ENCODE results near the gene STX1B.

The STX1B gene

DNA sequence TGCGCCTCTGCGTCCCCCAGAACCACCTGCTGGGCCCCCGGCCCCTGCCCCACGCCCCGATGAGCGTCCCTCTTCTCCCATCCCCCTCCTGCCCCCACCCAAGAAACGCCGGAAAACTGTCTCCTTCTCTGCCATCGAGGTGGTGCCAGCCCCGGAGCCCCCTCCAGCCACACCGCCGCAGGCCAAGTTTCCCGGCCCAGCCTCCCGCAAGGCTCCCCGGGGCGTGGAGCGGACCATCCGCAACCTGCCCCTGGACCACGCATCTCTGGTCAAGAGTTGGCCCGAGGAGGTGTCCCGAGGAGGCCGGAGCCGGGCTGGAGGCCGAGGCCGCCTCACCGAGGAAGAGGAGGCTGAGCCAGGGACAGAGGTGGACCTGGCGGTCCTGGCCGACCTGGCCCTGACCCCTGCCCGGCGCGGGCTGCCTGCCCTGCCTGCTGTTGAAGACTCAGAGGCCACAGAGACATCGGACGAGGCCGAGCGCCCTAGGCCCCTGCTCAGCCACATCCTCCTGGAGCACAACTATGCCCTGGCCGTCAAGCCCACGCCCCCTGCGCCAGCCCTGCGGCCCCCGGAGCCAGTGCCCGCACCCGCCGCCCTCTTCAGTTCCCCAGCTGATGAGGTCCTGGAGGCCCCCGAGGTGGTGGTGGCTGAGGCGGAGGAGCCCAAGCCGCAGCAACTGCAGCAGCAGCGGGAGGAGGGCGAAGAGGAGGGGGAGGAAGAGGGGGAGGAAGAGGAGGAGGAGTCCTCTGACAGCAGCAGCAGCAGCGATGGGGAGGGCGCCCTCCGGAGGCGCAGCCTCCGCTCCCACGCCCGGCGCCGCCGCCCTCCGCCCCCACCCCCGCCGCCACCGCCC lies 31.0 kb downstream of the STX1B start:
- no peak for DNase-seq
- no peak for ATAC-seq

GRCh38 chr16:30977502-30977901 lies 32.9 kb downstream of the STX1B start:
- no peak for ATAC-seq

GRCh38 chr16:30976486-30976885 lies 34.0 kb downstream of the STX1B start:
- ATAC-seq (no peak), DNase-seq (no peak)

More at GRCh38 chr16:30977502-30977901, 32.9 kb downstream of the STX1B start:
- DNase-seq, result peak; percentile 40

- DNase-seq (no peak), ATAC-seq (no peak)
Measured at GRCh38 chr16:30974348-30974747, 36.1 kb downstream of the STX1B start.

DNA sequence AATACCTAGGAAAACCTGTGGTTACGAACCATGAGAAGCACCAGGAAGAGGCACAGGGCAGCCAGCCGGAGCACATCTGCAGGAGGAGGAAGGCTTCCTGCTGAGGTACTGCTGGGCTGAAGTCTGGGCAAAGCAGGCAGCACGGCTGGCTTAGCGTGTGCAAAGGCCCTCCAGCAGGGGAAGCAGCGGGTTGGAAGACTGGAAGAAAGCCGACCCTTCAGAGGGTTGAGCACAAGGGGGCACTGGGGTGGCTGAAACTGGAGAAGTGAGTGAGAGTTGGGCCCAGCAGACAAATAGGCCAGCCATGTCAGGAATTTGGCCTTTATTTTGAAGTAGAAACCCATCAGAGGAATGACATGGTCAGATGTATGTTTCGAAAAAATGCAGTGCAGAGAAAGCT lies 37.6 kb downstream of the STX1B start:
- DNase-seq, result no peak
- no peak for ATAC-seq

- DNase-seq (no peak), ATAC-seq (no peak)
Measured at GRCh38 chr16:30971298-30971697, 39.1 kb downstream of the STX1B start.

GRCh38 chr16:30969246-30969842 lies 41.1 kb downstream of the STX1B start:
- ATAC-seq (no peak), DNase-seq (no peak)

- no peak for DNase-seq
- no peak for ATAC-seq
Measured at GRCh38 chr16:30967795-30968194, 42.6 kb downstream of the STX1B start.

DNA sequence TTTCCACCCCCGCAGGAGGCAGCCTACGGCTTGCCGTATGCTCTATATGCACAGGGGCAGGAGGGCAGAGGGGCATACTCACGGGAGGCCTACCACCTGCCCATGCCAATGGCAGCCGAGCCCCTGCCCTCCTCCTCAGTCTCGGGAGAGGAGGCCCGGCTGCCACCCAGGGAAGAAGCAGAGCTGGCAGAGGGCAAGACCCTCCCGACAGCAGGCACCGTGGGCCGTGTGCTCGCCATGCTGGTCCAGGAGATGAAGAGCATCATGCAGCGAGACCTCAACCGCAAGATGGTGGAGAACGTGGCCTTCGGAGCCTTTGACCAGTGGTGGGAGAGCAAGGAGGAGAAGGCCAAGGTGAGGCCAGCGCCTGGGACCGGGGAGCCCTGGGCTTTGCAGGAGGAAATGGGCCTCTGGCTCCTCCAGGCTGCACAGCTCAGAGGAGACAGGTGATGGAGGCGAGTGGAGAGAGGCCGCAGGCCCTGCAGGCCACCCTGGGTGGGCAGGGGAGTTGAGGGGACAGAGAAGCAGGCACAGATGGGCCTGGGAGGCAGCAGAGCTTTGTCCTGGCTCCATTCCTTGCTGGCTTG lies 44.3 kb downstream of the STX1B start:
- ATAC-seq (no peak), DNase-seq (no peak)

DNA sequence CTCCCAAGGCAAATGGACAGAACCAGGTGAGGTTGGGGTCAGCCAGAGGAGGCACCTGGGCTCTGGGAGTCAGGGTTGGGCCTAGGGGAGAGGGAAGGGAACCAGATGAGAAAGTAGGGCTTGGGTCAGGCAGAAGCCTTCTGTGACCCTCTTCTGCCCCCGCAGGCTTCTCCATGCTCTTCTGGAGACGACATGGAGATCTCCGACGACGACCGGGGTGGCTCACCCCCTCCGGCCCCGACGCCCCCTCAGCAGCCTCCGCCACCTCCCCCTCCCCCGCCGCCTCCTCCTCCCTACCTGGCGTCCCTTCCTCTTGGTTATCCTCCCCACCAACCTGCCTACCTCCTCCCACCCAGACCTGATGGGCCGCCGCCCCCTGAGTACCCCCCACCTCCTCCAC lies 45.0 kb downstream of the STX1B start:
- no peak for ATAC-seq
- no peak for DNase-seq

DNA sequence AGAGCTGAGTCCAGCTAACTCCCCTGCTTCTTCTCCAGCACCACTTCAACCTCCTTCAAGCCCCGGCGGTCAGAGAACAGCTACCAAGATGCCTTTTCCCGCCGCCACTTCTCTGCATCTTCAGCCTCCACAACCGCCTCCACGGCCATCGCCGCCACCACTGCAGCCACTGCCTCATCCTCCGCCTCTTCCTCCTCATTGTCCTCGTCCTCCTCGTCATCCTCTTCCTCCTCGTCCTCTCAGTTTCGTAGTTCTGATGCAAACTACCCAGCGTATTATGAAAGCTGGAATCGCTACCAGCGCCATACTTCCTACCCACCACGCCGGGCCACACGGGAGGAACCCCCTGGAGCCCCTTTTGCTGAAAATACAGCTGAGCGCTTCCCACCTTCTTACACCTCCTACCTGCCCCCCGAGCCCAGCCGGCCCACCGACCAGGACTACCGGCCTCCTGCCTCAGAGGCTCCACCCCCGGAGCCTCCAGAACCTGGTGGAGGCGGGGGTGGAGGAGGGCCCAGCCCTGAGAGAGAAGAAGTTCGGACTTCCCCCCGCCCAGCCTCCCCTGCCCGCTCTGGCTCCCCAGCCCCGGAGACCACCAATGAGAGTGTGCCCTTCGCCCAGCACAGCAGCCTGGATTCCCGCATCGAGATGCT lies 45.7 kb downstream of the STX1B start:
- ATAC-seq, result no peak
- no peak for DNase-seq

DNA sequence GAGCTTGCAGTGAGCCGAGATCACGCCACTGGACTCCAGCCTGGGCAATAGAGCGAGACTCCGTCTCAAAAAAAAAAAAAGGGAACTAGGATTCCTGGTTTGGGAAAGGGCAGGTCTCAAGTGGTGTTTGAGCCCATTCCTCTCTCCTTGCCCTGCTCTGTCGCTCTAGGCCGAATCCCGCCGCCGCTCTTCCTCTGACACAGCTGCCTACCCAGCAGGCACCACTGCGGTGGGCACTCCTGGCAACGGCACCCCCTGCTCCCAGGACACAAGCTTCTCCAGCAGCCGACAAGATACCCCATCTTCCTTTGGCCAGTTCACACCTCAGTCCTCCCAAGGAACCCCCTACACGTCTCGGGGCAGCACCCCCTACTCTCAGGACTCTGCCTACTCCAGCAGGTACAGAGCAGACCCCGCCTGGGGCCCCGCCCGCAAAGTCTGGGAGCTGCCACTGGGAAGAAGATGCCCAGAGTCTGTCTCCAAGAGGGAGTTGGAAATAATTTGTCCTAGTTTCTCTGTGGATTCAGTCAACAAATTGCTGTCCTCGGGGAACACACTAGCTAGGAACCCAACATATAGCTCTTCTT lies 46.4 kb downstream of the STX1B start:
- ATAC-seq, result no peak

DNA sequence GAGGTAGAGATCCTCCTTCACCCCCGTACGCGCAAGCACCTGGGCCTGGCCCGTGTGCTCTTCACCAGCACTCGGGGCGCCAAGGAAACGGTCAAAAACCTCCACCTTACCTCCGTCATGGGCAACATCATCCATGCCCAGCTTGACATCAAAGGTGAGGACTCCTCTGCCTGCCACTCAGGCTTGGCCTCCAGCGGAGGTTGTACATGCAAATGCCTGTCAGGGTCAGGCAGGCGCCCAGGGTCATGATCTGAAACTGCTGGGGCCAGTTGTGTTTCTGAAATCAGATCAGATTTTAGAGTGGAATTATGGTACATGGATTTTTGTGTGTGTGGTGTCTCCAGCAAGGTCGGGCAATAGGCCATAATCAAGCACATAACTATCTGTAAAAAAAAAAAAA lies 49.1 kb downstream of the STX1B start:
- ATAC-seq (no peak), DNase-seq (no peak)

More for the DNA sequence above, 46.4 kb downstream of the STX1B start:
- no peak for DNase-seq

GRCh38 chr16:30958175-30959079 lies 52.0 kb downstream of the STX1B start:
- ATAC-seq (peak; percentile 3), DNase-seq (no peak)

GRCh38 chr16:30957456-30958174 lies 52.8 kb downstream of the STX1B start, which contains the start of gene SETD1A:
TSS of gene SETD1A (plus strand) at chr16:30957754. CDS start at chr16:30958732, 978 bp downstream.
- peak; percentile 79 for ATAC-seq
- DNase-seq, result peak; percentile 99

GRCh38 chr16:30956601-30957455 lies 53.6 kb downstream of the STX1B start:
- ATAC-seq, result peak; percentile 83
- peak; percentile 95 for DNase-seq

DNA sequence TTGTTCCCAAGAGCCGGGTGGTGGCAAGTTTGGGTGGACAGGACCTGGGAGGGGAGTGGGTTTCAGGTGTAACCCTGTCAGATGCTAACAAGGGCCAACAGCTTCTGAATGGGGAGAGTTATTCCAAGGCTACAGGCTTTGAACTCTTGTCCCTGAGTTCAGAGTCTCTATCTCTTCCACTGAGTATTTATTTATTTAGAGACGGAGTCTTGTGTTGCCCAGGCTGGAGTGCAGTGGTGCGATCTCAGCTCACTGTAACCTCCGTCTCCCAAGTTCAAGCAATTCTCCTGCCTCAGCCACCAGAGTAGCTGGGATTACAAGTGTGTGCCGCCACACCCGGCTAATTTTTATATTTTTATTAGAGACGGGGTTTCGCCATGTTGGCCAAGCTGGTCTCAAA lies 55.4 kb downstream of the STX1B start:
- ATAC-seq (no peak), DNase-seq (no peak)

DNA sequence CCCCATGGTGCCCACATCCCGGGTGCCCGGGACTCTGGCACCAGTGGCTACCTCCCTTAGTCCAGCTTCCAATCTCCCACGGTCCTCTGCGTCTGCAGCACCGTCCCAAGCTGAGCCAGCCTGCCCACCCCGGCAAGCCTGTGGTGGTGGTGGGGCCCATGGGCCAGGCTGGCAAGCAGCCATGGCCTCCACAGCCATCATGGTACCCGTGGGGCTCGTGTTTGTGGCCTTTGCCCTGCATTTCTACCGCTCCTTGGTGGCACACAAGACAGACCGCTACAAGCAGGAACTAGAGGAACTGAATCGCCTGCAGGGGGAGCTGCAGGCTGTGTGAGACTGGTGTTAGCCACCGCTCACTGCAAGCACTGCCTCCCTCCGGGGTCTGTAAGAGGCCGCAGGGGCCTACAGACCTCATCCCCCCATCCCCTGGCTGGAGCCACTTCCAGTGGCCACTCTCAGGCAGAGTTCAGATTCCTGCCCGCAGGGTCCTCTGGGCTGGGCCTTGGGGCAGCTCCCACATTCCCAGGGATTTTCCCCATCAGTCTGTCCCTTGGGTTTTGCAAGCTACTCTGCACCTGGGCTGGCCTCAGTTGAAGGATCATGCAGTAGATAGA lies 56.8 kb downstream of the STX1B start:
- DNase-seq (peak; percentile 71), ATAC-seq (peak; percentile 41)

DNA sequence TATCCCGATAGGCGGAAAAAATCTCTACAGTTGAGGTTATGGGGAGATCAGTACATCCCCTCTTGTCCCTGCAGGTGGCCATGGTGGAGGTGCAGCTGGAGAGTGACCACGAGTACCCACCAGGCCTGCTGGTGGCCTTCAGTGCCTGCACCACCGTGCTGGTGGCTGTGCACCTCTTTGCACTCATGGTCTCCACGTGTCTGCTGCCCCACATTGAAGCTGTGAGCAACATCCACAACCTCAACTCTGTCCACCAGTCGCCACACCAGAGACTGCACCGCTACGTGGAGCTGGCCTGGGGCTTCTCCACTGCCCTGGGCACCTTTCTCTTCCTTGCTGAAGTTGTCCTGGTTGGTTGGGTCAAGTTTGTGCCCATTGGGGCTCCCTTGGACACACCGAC lies 57.3 kb downstream of the STX1B start:
- ATAC-seq (no peak), DNase-seq (no peak)

Measured in stimulated activated naive CD8-positive, alpha-beta T cell treated with anti-CD3 and anti-CD28 coated beads, Interleukin-15, Interleukin-2, amounts not matched to agents 100 U/mL and 50 U/mL, for 24 hours (primary cell).